Measurements from ENCODE around the gene WDR6.

The WDR6 gene

DNA sequence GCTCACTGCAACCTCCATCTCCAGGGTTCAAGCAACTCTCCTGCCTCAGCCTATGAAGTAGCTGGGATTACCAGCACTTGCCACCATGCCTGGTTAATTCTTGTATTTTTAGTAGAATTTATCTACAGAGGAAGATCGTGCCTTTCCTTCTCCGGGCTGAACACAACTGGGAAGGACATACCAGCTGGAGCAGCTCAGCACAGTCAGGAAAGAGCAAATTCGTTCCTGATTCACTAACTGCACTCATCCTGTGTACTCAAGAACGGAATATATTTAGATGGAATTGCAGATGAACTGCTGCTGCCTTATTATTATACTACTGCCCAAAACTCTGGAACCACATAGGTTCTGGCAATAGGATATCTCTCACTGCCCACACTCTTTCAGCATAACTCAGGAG is 44.3 kb upstream of the WDR6 start:
- no peak for ATAC-seq
- TF ChIP-seq, protein P1, sequence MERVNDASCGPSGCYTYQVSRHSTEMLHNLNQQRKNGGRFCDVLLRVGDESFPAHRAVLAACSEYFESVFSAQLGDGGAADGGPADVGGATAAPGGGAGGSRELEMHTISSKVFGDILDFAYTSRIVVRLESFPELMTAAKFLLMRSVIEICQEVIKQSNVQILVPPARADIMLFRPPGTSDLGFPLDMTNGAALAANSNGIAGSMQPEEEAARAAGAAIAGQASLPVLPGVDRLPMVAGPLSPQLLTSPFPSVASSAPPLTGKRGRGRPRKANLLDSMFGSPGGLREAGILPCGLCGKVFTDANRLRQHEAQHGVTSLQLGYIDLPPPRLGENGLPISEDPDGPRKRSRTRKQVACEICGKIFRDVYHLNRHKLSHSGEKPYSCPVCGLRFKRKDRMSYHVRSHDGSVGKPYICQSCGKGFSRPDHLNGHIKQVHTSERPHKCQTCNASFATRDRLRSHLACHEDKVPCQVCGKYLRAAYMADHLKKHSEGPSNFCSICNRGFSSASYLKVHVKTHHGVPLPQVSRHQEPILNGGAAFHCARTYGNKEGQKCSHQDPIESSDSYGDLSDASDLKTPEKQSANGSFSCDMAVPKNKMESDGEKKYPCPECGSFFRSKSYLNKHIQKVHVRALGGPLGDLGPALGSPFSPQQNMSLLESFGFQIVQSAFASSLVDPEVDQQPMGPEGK (CRISPR knock-in tag; IDR thresholded peaks at IDR 0.05; ENCODE audit: borderline replicate concordance): no peak
- no peak for TF ChIP-seq ZNF70 (CRISPR knock-in tag; IDR thresholded peaks at IDR 0.05)
- no peak for TF ChIP-seq ZC3H10 (CRISPR knock-in tag; IDR thresholded peaks at IDR 0.05)
- no peak for TF ChIP-seq TCF4 (CRISPR knock-in tag; IDR thresholded peaks at IDR 0.05; ENCODE audit: borderline replicate concordance)
- TF ChIP-seq TOX (CRISPR knock-in tag; IDR thresholded peaks at IDR 0.05; ENCODE audit: borderline replicate concordance): no peak
- TF ChIP-seq ZNF565 (CRISPR knock-in tag; conservative IDR thresholded peaks at IDR 0.05; ENCODE audit: low read depth): no peak
- TF ChIP-seq ZNF8 (CRISPR knock-in tag; IDR thresholded peaks at IDR 0.05): no peak
- no peak for TF ChIP-seq ARNTL (CRISPR knock-in tag; IDR thresholded peaks at IDR 0.05; ENCODE audit: borderline replicate concordance, low read depth)
- TF ChIP-seq, protein P2, sequence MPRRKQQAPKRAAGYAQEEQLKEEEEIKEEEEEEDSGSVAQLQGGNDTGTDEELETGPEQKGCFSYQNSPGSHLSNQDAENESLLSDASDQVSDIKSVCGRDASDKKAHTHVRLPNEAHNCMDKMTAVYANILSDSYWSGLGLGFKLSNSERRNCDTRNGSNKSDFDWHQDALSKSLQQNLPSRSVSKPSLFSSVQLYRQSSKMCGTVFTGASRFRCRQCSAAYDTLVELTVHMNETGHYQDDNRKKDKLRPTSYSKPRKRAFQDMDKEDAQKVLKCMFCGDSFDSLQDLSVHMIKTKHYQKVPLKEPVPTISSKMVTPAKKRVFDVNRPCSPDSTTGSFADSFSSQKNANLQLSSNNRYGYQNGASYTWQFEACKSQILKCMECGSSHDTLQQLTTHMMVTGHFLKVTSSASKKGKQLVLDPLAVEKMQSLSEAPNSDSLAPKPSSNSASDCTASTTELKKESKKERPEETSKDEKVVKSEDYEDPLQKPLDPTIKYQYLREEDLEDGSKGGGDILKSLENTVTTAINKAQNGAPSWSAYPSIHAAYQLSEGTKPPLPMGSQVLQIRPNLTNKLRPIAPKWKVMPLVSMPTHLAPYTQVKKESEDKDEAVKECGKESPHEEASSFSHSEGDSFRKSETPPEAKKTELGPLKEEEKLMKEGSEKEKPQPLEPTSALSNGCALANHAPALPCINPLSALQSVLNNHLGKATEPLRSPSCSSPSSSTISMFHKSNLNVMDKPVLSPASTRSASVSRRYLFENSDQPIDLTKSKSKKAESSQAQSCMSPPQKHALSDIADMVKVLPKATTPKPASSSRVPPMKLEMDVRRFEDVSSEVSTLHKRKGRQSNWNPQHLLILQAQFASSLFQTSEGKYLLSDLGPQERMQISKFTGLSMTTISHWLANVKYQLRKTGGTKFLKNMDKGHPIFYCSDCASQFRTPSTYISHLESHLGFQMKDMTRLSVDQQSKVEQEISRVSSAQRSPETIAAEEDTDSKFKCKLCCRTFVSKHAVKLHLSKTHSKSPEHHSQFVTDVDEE (CRISPR knock-in tag; IDR thresholded peaks at IDR 0.05): no peak
- no peak for TF ChIP-seq ZFP3 (CRISPR knock-in tag; IDR thresholded peaks at IDR 0.05)
- TF ChIP-seq SNAI2 (CRISPR knock-in tag; IDR thresholded peaks at IDR 0.05): no peak
- TF ChIP-seq PPARA (CRISPR knock-in tag; IDR thresholded peaks at IDR 0.05; ENCODE audit: borderline replicate concordance): no peak
- TF ChIP-seq, protein P3, sequence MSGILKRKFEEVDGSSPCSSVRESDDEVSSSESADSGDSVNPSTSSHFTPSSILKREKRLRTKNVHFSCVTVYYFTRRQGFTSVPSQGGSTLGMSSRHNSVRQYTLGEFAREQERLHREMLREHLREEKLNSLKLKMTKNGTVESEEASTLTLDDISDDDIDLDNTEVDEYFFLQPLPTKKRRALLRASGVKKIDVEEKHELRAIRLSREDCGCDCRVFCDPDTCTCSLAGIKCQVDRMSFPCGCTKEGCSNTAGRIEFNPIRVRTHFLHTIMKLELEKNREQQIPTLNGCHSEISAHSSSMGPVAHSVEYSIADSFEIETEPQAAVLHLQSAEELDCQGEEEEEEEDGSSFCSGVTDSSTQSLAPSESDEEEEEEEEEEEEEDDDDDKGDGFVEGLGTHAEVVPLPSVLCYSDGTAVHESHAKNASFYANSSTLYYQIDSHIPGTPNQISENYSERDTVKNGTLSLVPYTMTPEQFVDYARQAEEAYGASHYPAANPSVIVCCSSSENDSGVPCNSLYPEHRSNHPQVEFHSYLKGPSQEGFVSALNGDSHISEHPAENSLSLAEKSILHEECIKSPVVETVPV (CRISPR knock-in tag; IDR thresholded peaks at IDR 0.05): no peak
- TF ChIP-seq BACH2 (CRISPR knock-in tag; IDR thresholded peaks at IDR 0.05; ENCODE audit: borderline replicate concordance): no peak
- no peak for TF ChIP-seq GLIS3 (CRISPR knock-in tag; IDR thresholded peaks at IDR 0.05)
- TF ChIP-seq, protein P4, sequence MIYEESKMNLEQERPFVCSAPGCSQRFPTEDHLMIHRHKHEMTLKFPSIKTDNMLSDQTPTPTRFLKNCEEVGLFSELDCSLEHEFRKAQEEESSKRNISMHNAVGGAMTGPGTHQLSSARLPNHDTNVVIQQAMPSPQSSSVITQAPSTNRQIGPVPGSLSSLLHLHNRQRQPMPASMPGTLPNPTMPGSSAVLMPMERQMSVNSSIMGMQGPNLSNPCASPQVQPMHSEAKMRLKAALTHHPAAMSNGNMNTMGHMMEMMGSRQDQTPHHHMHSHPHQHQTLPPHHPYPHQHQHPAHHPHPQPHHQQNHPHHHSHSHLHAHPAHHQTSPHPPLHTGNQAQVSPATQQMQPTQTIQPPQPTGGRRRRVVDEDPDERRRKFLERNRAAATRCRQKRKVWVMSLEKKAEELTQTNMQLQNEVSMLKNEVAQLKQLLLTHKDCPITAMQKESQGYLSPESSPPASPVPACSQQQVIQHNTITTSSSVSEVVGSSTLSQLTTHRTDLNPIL (CRISPR knock-in tag; IDR thresholded peaks at IDR 0.05; ENCODE audit: low read depth): no peak
- TF ChIP-seq, protein P5, sequence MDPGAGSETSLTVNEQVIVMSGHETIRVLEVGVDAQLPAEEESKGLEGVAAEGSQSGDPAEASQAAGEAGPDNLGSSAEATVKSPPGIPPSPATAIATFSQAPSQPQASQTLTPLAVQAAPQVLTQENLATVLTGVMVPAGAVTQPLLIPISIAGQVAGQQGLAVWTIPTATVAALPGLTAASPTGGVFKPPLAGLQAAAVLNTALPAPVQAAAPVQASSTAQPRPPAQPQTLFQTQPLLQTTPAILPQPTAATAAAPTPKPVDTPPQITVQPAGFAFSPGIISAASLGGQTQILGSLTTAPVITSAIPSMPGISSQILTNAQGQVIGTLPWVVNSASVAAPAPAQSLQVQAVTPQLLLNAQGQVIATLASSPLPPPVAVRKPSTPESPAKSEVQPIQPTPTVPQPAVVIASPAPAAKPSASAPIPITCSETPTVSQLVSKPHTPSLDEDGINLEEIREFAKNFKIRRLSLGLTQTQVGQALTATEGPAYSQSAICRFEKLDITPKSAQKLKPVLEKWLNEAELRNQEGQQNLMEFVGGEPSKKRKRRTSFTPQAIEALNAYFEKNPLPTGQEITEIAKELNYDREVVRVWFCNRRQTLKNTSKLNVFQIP (CRISPR knock-in tag; IDR thresholded peaks at IDR 0.05; ENCODE audit: borderline replicate concordance, low read depth): no peak

DNA sequence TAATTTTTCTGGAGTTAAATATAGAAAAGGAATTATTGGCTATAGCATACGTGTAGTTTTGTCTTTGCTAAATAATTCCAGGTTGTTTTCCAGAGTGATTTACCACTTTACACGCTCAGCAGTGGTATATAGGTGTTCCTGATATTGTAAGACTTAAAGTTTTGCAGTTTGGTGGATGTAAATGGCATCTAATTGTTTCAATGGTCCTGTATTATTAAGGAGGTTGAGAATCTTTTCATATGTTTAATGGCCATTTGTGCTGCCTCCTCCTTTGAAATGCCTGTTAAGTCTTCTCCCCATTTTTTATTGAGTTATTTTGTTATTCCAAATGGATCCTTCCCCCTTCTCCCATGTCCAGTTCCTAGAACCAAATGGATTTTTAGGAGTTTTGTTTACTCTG is 43.6 kb upstream of the WDR6 start:
- no peak for ATAC-seq
- TF ChIP-seq RARB (CRISPR knock-in tag; IDR thresholded peaks at IDR 0.05): no peak
- no peak for TF ChIP-seq ESRRG (CRISPR knock-in tag; IDR thresholded peaks at IDR 0.05)
- TF ChIP-seq ISL1 (CRISPR knock-in tag; IDR thresholded peaks at IDR 0.05): no peak
- no peak for TF ChIP-seq ZNF70 (CRISPR knock-in tag; IDR thresholded peaks at IDR 0.05)
- TF ChIP-seq, protein P5 (CRISPR knock-in tag; IDR thresholded peaks at IDR 0.05; ENCODE audit: borderline replicate concordance, low read depth): no peak
- TF ChIP-seq SNAI2 (CRISPR knock-in tag; IDR thresholded peaks at IDR 0.05): no peak
- TF ChIP-seq, protein P1 (CRISPR knock-in tag; IDR thresholded peaks at IDR 0.05; ENCODE audit: borderline replicate concordance): no peak
- TF ChIP-seq ZC3H10 (CRISPR knock-in tag; IDR thresholded peaks at IDR 0.05): no peak
- TF ChIP-seq GLIS3 (CRISPR knock-in tag; IDR thresholded peaks at IDR 0.05): no peak
- TF ChIP-seq, protein P2 (CRISPR knock-in tag; IDR thresholded peaks at IDR 0.05): no peak

Data from SK-N-SH treated with all-trans-retinoic acid at 6 μM for 48 hours (cell line).